OCI-M2 (cell line): ENCODE data around the gene TSPAN14.

ENCODE experiments used
- DNase-seq: peaks from one replicate; lab custom pipeline; 2025; ENCODE audit not compliant: unreplicated experiment; lab: John Stamatoyannopoulos, UW

The TSPAN14 gene

DNA sequence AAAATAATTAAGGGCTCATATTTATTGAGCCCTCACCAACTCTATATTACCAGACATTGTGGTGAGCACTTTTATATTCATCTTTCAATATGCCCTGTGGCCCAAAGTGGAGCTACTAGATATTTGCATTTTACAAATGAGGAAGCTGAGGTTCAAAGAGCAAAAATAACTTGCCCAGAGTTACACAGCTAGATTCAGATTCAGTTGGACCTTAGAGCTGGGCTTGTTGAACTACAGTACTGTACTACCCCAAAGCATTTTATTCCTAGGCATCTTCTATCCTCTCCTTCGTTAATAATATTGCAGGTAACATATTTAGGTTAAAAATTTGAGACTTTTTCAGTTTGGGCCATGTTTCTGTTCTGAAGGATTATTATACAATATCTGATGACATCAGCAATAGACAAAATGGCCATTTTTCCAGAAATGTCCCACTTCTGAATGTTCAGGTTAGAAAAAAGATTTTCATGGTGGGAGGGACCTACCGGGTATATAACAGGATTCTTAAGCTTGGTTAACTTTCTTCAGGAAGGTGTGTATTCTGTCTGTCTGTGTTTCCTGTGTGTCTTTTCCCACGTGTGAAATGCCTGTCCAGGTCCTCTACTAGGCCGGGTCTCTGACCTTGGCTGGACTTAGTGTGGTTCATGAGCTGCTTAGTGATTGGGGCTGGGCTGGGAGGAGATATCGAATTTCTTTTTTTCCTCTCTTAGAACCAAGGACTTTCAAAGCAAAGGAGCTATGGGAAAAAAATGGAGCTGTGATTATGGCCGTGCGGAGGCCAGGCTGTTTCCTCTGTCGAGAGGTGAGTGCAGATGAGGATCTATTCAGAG lies 32.2 kb upstream of the TSPAN14 start:
- no peak for DNase-seq

DNA sequence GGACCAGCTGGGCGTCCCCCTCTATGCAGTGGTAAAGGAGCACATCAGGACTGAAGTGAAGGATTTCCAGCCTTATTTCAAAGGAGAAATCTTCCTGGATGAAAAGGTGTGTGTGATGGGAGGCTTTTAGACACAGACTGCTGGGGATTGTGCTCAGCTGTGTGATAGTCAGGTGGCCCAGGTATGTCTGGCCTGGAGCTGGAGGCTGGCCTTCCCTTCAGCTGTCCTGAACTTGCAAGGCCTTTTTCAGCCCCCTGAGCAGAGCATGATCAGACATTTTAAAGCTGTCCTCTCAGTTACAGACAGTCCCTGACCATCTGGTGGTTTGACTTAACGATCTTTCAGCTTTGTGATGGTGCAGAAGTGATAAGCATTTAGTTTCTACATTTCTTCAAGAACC lies 28.2 kb upstream of the TSPAN14 start:
- DNase-seq, result no peak

- DNase-seq, result no peak
These were observed 26.6 kb upstream of the TSPAN14 start for GRCh38 chr10:80427541-80427940.

- no peak for DNase-seq
These were observed 24.6 kb upstream of the TSPAN14 start for GRCh38 chr10:80429521-80429973.

DNA sequence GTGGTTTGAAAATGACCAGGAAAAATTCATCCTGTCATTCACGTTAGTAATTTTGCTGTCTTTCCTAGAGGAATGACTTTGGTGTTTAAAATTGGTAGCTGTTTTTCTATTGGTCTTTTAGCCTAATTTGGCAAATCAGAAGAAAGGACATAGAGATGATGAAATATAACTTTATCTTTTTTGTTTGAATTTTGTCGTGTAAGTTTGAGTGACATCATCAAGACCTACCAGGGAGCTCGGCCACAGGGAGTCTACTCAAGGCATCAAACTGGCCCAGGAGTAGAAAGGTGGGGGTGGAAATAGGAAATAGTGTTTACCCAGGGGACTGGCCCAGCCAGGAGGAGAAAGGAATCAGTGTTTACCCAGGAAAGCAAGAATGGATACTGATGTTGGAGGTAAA lies 21.0 kb upstream of the TSPAN14 start:
- DNase-seq, result no peak

DNA sequence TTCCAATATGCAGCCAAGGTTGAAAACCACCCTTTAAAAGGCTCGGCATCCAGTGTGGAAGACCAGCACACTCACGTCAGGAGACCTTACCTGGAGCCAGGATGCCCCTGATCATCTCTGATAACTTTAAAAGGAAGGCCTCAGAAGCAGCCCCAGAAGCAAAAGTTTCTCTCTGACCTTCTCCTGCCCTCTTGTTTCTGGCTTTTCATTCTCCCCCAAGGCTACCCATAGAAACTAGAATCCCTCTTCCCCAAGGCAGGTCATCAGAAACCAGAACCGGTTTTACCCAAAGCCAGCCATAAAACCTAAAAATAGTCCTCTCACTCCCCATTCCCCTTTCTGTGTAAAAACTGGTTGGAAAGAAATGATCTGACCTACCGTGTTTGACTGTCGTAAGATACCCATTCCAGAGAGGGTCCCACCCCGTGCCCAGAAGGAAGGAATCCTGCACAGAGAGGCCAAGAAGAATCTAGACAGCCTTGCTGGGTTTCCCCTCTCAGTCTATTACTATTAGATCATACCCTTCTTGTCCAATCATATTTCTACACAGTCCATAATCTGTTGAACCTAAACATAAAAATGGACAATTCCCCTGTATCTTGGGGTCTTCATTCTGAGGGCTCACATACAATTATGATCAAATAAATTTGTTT lies 17.5 kb upstream of the TSPAN14 start:
- no peak for DNase-seq

DNA sequence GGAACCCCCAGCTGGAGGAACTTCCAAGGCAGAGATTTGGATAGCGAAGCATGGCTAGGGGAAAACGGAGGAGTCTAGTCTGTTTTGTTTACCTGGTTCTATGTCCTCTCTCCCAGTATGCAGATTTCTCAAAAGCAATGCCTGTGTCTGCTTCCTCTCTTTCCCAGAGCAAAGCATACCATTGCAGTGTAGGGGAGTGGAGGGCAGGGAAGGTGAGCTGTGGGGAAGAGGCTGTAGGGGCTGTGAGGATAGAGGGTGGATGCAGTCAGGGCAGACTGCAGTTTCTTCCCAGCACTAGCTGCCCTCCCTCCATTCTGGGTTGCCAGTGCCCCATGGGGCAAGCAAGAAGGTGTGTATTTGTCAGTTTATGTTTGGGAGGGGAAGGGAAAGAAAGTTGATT lies 16.9 kb upstream of the TSPAN14 start:
- no peak for DNase-seq

- DNase-seq, result no peak
These were observed 12.3 kb upstream of the TSPAN14 start for GRCh38 chr10:80441831-80442230.

DNA sequence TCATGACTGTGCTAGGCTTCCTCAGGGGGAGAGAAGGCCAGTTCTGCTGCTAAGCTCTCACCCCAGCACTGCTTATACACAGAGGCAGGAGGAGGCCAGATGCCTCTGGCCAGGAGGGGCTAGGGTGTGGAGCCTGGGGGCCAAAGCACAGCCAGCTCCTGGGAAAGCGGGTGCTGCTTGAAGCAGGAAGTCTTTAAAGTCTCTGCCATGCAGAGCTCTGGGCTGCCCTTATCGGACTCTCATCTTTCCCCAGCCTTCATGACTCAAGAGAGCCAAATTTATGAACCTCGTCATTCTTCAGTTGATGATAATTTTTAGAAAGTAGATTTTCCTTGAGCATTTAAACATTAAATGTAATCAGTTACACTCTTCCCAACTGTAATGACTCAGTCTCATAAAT lies 11.2 kb upstream of the TSPAN14 start:
- no peak for DNase-seq

DNA sequence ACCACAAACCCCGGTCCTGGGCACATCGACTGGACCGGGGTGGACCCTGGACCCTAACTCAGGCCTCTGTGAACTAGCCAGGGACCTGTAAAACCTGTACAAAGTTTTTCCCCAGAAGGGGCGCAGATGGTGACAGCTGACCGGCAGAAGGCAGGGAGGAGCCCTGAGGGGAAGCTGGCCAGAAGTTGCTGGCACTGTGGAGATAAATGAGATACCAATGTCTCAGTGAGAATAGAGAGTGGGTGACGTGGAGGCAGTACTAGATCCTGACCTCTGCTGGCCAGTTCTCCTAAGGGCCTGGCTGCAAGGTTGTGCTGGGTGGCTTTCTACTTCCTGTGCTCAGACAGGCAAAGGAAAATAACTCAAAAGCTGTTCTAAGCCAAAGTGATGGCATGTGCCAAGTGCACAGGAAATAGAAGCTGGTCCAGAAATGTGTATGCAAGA lies 10.6 kb upstream of the TSPAN14 start:
- peak; percentile 36 for DNase-seq

- no peak for DNase-seq
These were observed 10.0 kb upstream of the TSPAN14 start for GRCh38 chr10:80444124-80444523.

DNA sequence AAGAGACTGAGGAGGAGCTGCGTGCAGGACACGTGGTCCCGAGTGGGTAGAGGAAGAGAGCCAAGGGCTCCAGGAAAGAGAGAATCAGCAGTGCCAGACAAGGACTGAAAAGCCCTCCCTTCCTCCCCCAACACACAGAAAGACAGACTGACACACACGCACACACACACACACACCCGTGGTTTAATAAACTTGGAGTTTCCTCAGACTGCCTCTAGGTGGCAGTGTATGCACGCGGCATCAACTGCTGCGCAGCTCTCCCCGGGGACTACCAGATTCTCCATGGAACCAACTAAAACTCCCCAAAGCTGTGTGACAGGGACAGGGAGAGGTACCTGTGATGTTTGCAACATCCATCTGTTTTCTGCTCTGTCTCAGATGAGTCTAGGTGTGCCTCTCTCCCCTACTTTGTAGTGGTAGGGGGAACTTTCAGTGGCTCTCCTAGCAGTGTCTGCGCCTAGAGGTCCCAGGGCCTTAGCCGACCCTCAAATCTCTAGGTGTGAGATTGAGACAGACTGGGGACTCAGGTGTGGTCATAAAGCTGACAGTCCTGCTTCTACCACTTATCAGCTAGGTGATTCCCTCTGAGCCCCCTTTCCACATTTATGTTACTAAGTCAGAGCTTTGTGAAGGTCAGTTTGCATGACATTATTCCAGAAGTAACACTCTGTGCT lies 9.3 kb upstream of the TSPAN14 start:
- DNase-seq, result peak; percentile 36

DNA sequence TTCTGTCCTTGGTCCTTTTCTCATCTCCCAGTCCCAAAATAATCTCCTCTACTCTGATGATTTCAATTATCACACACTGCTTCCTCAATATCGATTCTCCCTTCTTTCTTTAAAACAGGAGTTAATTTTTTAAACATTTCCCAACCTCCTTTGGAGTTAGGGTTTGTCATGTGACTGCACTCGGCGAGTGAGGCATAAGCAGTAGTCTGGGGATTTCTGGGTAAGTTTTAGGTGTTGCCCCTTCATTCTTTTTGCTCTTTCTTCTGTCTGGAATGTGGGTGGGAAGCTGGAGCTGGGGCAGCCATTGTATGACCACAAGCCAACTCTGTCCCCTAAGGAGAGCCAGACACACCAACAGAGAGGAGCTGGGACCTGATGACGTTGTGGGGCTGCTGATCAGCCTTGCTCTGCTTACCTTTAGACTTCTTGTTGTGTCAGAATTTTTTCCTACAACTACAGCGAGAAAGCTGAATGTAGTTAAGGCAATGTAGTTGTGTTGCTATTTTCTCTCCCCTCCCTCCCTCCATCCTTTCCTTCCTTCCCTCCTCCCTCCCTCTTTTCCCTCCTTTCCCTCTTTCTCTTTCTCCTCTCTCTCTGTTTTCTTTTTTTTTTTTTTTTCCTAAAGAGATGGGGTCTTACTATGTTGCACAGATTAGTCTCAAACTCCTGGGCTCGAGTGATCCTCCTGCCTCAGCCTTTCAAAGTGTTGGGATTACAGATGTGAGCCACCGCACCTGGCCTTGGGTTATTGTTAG lies 6.5 kb upstream of the TSPAN14 start:
- no peak for DNase-seq

DNA sequence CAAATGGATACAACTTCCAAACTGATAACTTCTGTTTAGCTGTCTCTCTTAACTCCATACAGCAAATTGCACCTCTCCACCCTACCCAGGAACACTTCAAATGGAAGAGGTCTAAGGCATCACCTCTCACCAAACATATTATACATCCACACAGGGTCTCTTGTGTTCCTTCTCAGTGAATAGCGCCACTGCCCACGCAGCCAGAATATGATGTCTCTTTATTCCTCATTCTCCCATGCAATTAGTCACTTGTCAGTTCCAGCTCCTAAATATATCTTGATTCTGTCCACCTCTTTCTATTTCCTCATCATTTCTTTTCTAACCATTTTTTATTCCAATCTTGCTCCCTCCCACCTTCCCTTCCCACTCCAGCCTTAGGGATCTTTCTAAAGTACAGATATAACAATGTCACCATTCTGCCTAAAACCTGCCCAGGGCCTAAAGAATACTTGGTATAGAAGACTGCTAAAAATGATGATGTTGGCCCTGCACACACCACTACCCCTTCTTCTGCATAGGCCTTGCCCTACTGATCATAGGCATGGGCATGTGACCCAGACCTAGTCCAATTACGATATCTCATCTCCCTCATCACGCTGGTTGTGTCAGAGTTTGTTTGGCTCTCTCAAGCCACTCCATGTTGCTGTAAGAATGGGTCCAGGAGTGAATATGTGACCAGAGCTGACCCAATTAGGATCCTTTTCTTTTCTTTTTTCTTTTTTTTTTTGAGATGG lies 5.7 kb upstream of the TSPAN14 start:
- DNase-seq, result no peak

GRCh38 chr10:80449520-80449919 lies 4.6 kb upstream of the TSPAN14 start:
- DNase-seq, result no peak

DNA sequence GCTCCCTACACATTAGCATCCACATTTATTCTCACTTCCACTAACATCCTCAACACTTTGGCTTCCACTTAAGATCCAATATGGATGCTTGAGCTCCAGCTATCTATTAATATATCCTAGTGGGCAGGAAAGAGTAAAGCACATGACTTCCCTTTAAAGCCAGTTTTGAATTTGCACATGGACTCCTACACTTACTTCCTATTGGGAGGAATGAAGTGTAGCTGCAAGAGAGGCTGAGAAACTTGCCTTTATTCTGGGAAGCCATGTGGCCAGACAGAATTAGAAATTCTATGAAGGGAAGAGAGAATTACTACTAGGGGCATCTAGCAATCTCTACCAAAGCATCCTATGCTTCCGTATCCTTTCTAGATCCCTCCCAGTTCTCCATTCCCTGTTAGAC lies 3.0 kb upstream of the TSPAN14 start:
- no peak for DNase-seq

DNA sequence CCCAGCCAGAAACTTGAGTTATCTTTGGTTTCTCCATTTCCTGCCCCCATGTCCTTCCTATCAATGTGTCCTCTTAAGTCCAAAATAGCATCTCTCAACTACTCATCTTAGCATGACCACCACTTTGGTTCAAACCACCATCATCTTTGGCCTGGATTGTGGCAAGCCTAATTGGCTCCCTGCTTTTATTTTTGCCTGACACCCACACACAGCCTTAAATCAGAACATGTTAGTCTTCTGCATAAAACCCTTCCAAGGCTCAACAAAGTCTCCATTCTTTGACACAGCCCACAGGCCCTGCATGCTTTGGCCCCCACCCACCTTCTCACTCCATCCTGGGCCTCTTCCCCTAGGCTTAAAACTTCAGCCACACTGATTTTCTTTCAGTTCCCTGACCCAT lies 2.0 kb upstream of the TSPAN14 start:
- DNase-seq, result no peak

GRCh38 chr10:80452640-80453039 lies 1.5 kb upstream of the TSPAN14 start:
- no peak for DNase-seq

DNA sequence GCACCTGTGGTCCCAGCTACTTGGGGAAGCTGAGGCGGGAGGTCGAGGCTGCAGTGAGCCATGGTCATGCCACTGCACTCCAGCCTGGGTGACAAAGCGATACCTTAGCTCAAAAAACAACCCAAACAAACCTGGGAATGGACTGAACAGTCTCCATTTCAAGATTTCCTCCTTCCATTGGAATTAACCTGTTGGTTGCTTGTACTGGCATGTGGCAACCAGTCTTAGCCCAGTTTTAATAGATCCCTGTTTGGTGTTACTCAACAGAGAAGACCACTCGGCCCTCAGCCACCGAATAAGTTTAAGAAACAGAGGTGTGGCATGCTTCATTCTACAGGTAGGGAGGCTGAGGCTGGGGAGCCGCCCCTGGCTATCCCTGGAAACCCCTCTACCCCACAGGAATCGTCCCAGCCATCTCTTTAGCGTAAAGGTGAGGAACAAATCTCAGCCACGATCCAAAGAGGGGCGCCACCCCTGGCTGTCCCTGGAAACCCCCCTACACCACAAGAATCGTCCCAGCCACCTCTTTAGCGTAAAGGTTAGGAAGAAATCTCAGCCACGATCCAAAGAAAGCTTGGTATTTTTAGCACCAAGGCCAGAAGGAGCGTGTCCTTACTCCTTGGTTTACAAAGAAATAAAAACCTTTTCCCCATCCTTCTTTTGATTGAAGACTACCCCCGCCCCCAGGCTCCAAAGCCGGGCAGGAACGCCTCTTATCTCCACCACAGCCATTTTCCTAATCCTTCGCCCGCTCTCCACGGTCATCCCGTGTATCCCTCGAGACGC lies 861 bp upstream of the TSPAN14 start:
- no peak for DNase-seq
